GM12875 (cell line): Measurements from ENCODE around the gene KCTD3.

ENCODE experiments used
- H3K4me3 ChIP-seq: one replicate; pipeline ENCODE4 v1.5.1; 2011; ENCODE audit warnings: low read depth, low read length, control low read depth
- CTCF ChIP-seq: IDR thresholded peaks from 2 replicates; pipeline ENCODE4 v1.5.1; 2011; ENCODE audit warnings: low read depth, mild to moderate bottlenecking, control low read depth, inconsistent platforms, low read length, moderate library complexity, borderline replicate concordance; ENCODE audit not compliant: insufficient read depth

The KCTD3 gene

GRCh38 chr1:215648957-215649356 is 81.9 kb downstream of the KCTD3 start:
- H3K4me3 ChIP-seq, result no peak overlapping the region
- no peak for TF ChIP-seq CTCF

- no peak overlapping the region for H3K4me3 ChIP-seq
- TF ChIP-seq CTCF, result no peak
Measured at GRCh38 chr1:215650446-215651149, 83.5 kb downstream of the KCTD3 start.

- TF ChIP-seq CTCF, result no peak
- H3K4me3 ChIP-seq, result no peak overlapping the region
Measured at GRCh38 chr1:215651867-215652266, 84.8 kb downstream of the KCTD3 start.

GRCh38 chr1:215652371-215652770 is 85.3 kb downstream of the KCTD3 start:
- no peak overlapping the region for H3K4me3 ChIP-seq
- TF ChIP-seq CTCF, result no peak

GRCh38 chr1:215657047-215657446 is 89.9 kb downstream of the KCTD3 start:
- no peak overlapping the region for H3K4me3 ChIP-seq
- no peak for TF ChIP-seq CTCF

DNA sequence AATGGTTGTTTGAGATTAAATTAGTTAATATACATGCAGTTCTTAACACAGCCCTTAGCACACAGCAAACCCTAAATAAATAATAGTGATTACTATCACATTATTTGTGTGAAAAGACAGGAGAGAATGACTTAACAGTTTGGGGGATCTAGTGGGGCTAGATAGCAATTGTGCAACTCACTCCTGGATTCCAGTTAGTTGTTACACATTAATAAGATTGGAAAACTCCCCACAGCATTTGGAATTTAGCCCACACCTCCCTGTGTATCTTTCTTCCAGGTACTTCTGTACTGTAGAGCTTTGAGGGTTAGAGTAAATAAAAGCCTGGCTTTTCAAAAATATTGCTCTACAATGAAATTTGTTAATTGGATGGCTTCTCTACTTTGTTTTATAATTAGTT is 93.2 kb downstream of the KCTD3 start:
- H3K4me3 ChIP-seq, result no peak overlapping the region
- no peak for TF ChIP-seq CTCF

DNA sequence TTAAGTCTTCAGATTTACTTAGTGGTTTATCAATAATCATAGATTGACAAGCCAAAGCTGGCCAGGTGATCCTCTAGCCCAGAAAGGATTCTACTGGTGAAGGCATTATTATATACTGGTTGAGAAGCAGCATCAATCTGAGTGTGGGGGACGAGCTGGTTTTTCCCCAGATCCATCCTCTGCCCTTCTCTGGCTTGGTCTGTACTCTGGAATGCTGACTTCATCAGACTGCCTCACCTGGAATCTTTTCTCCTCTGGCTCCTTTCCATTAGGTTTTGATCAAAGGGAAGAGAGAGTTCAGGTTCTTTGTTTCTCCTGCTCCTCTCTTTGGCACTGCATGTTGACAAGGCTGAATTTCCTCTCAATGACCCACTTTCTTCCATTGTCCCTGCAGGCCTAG is 93.9 kb downstream of the KCTD3 start:
- no peak overlapping the region for H3K4me3 ChIP-seq
- TF ChIP-seq CTCF, result no peak
